ENCODE data around the gene EXTL2. TPM values are rescaled to one million over a fixed set of nuclear protein-coding genes. Genes with fewer than 3 reads are reported as not detected.

Gene EXTL2
- total RNA-seq, 1 experiment from 2014 or later, result 9.8 TPM

GRCh38 chr1:100881687-100882086 lies 13.0 kb downstream of the EXTL2 start:
- CTCF ChIA-PET, result no interaction called here
- BruUV-seq (replicated peaks), result no TSS peak
- intact Hi-C loops (cut with micrococcal nuclease; ENCODE audit: unreplicated experiment), result no loop called here

GRCh38 chr1:100879422-100879821 lies 15.2 kb downstream of the EXTL2 start:
- ChIA-PET CTCF (no interaction called here), POLR2A (no interaction called here)
- in situ Hi-C loops (cut with HindIII; ENCODE audit: low pct_unique_long_range_greater_than_20kb, low sequenced_read_pairs), result no loop called here
- no peak for ATAC-seq
- no peak overlapping the region for H3K4me3 ChIP-seq (ENCODE audit: low read depth in 2 of 2, low read length in 2 of 2)
- H3K9me3 ChIP-seq (ENCODE audit: control insufficient read depth, insufficient read depth, low read depth, low read length), result no peaks in the 10 kb centered on the region
- intact Hi-C loops (cut with micrococcal nuclease; ENCODE audit: unreplicated experiment), result no loop called here
- BruUV-seq (replicated peaks), result no TSS peak
- H3K27ac ChIP-seq (ENCODE audit: low read length), result no peak overlapping the region
- no peak for DNase-seq (ENCODE audit: low read depth, low spot score)
- H3K27me3 ChIP-seq (ENCODE audit: control insufficient read depth, insufficient read depth, low read length), result no peaks in the 10 kb centered on the region
- H3K4me1 ChIP-seq (ENCODE audit: control insufficient read depth, insufficient read depth, low read length), result no peaks in the 10 kb centered on the region
- TF ChIP-seq POLR2AphosphoS5 (IDR thresholded peaks at IDR 0.05; ENCODE audit: low read depth, low read length) (no peak), SIN3A (IDR thresholded peaks at IDR 0.05; ENCODE audit: borderline replicate concordance, insufficient read depth, low read depth, low read length) (no peak), CTCF (IDR thresholded peaks at IDR 0.05) (no peak), TCF7L2 (IDR thresholded peaks at IDR 0.05; ENCODE audit: low read depth, low read length) (no peak), REST (IDR thresholded peaks at IDR 0.05; ENCODE audit: insufficient read depth in 1 of 2, low read depth in 2 of 2, low read length in 1 of 2) (no peak)
- H3K36me3 ChIP-seq (ENCODE audit: control insufficient read depth, insufficient read depth, low read length), result no peaks in the 10 kb centered on the region

More at GRCh38 chr1:100881687-100882086, 13.0 kb downstream of the EXTL2 start:
- H3K4me3 ChIP-seq (ENCODE audit: low read depth in 2 of 2, low read length in 2 of 2), result no peak overlapping the region
- POLR2A ChIA-PET, result no interaction called here
- H3K36me3 ChIP-seq (ENCODE audit: control insufficient read depth, insufficient read depth, low read length), result no peaks in the 10 kb centered on the region
- no peak overlapping the region for H3K27ac ChIP-seq (ENCODE audit: low read length)
- ATAC-seq (no peak), DNase-seq (ENCODE audit: low read depth, low spot score) (no peak)
- no peaks in the 10 kb centered on the region for H3K9me3 ChIP-seq (ENCODE audit: control insufficient read depth, insufficient read depth, low read depth, low read length)
- H3K27me3 ChIP-seq (ENCODE audit: control insufficient read depth, insufficient read depth, low read length), result no peaks in the 10 kb centered on the region
- no peaks in the 10 kb centered on the region for H3K4me1 ChIP-seq (ENCODE audit: control insufficient read depth, insufficient read depth, low read length)
- no peak for TF ChIP-seq POLR2AphosphoS5 (IDR thresholded peaks at IDR 0.05; ENCODE audit: low read depth, low read length)
- TF ChIP-seq REST (IDR thresholded peaks at IDR 0.05; ENCODE audit: insufficient read depth in 1 of 2, low read depth in 2 of 2, low read length in 1 of 2), result no peak
- TF ChIP-seq TCF7L2 (IDR thresholded peaks at IDR 0.05; ENCODE audit: low read depth, low read length), result no peak
- TF ChIP-seq SIN3A (IDR thresholded peaks at IDR 0.05; ENCODE audit: borderline replicate concordance, insufficient read depth, low read depth, low read length), result no peak
- no peak for TF ChIP-seq CTCF (IDR thresholded peaks at IDR 0.05)
- in situ Hi-C loops (cut with HindIII; ENCODE audit: low pct_unique_long_range_greater_than_20kb, low sequenced_read_pairs), result no loop called here

Measured in Panc1 (cell line).